HG03025 (cell line): ENCODE measurements around the gene DNMT1.
"Not testable (repeated sequence)": the region's sequence is repeated elsewhere in the genome, so short reads cannot be mapped to it uniquely, and the experiment has no call there.

Source experiments
- ATAC-seq: cut with Tn5 transposase; IDR thresholded peaks from one replicate; pipeline ENCODE4 v1.9.1; 2021; ENCODE audit warnings: mild to moderate bottlenecking, moderate library complexity; ENCODE audit not compliant: unreplicated experiment, low FRiP score

DNMT1 gene

DNA sequence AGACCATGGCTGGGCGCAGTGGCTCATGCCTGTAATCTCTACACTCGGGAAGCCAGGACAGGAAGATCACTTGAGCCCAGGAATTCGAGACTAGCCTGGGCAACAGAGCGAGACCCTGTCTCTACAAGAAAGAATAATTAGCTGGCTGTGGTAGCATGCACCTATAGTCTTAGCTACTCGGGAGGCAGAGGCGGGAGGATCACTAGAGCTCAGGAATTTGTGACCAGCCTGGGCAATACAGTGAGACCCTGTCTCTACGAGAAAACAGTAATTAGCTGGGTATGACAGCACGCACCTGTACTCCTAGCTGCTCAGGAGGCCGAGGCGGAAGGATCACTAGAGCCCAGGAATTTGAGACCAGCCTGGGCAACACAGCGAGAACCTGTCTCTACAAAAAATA, 7.4 kb downstream of the DNMT1 start:
- no peak for ATAC-seq

DNA sequence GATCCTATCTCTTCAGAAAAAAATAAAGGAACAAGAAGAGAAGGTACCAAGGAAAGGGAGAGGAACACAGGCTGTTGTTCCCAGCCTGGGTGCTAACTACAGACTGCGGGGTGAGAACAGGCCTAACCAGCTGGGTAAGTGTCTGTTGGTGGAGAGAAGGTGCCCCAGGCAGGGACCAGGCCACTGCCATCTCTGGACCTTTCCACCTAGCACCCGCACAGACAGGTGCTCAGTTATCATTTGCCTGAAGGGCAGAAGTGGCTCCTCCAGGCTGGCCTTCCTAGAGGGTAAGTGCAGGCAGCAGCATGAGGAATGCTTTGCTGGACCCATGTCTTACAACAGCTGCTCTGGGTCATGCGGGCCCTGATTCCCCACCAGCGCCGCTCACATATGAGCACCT, 10.1 kb downstream of the DNMT1 start:
- ATAC-seq = no peak

DNA sequence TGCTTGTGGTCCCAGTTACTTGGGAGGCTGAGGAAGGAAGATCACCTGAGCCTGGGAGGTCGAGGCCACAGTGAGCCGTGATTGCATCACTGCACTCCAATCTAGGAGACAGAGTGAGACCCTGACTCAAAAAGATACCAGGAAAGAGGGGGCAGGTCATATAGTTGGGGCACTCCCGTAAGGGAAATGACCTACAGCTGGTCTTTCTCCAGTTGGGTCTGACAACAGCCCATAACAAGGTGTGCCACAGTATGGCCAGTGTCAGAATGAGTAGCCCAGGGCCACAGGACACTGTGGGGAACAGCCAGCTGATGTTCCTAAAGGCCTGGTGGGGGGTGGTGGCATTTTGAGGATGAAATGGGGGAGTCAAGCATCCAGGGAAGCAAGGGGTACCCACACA, 10.8 kb downstream of the DNMT1 start:
- ATAC-seq = no peak

DNA sequence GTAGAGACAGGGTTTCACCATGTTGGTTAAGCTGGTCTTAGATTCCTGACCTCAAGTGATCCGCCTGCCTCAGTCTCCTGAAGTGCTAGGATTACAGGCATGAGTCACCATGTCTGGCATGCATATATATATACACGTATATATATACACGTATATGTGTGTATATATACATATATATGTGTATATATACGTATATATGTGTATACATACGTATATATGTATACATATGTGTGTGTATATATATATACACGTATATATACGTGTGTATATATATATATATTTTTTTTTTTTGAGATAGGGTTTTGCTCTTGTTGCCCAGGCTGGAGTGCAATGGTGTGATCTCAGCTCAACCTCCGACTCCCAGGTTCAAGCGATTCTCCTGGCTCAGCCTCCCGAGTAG, 11.9 kb downstream of the DNMT1 start:
- ATAC-seq = no peak

DNA sequence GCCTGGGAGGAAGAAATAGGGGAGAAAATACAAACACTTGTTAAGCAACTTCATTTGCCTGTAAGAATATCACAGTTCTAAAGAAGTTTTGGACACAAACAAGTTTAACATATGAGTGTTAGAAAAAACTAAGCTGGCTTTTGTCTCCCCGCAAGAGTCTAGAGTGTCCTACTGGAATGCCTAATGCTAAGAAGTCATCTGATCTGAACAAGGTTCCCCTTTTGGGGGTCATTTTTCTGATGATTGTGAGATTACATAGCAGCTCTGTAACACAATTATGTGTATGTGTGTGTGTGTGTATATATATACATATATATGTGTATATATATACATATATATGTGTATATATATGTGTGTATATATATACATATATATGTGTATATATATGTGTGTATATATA, 12.7 kb downstream of the DNMT1 start:
- ATAC-seq = no peak

DNA sequence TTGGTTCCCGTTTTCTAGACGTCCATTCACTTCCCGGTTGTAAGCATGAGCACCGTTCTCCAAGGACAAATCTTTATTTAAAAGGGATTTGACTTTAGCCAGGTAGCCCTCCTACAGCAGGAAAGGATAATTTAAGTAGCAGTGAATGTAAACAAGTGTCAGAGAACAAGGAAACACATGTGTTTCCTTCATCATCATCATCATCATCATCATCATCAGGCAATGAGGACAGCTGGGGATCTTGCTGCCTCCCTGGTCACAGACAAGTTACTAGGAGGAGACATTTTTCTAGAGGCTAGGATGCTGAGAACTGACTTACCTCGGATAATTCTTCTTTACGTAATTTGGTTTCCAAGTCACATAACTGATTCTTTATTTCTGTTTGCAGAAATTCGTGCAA, 14.3 kb downstream of the DNMT1 start:
- ATAC-seq = no peak

DNA sequence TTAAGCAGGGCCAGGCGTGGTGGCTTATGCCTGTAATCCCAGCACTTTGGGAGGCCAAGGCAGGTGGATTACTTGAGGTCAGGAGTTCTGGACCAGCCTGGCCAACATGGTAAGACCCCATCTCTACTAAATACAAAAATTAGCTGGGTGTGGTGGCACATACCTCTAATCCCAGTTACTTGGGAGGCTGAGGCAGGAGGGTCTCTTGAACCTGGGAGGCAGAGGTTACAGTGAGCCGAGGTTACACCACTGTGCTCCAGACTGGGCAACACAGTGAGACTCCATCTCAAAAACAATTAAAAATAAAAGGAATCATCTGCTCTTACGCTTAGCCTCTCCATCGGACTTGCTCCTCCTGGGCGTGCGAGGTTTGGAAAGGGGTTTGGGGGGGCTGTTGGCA, 14.7 kb downstream of the DNMT1 start:
- ATAC-seq = not testable (repeated sequence)

DNA sequence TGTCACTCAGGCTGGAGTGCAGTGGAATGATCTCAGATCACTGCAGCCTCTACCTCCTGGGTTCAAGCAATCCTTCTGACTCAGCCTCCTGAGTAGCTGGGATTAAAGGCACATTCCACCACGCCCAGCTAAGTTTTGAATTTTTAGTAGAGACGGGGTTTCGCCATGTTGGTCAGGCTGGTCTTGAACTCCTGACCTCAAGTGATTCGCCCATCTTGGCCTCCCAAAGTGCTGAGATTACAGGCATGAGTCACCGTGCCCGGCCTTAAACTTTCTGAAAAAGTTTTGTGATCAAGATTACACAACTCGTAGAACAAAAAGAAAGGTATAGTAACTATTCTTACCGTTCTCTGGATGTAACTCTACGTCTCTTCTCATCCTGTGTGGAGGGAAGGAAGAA, 21.2 kb downstream of the DNMT1 start:
- ATAC-seq = no peak

DNA sequence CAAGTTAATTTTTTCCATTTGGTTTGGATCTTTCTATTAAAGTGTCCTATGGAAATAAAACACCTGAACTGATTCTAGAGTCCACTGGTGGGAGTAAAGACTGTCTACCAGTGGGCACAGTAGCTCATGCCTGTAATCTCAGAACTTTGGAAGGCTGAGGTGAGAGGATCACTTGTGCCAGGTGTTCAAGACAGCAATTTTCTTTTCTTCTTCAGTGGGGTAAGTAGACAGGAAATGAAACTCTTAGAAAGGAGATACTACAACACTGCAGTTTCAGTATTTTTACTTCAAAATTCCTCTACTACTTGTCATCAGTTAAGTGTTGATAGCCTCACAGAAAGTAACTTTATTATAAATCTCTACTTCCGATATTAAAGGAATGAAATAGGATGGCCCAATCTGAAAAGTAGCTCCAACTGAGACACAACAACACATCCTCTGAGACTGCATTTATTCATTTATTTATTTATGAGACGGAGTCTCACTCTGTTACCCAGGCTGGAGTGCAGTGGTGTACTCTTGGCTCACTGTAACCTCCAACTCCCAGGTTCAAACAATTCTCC, 26.3 kb downstream of the DNMT1 start:
- ATAC-seq = no peak

DNA sequence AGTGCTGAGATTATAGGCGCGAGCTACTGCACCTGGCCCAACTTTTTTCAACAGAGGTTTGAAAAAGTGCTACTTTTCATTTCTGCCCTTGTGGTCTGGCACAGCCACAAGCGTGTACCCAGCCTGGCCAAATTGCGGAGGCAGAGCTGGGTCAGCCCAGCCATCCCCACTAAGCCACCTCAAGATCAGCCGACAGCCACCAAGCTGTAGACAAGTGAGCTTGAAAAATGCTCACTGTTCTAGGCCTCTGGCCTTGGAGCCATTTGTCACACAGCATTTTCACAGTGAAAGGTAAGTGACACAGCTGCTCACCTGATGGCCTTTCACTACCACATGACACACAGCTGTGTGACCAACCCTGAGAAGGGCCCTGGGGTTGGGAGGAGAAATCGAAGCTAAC, 27.3 kb downstream of the DNMT1 start:
- no peak for ATAC-seq

DNA sequence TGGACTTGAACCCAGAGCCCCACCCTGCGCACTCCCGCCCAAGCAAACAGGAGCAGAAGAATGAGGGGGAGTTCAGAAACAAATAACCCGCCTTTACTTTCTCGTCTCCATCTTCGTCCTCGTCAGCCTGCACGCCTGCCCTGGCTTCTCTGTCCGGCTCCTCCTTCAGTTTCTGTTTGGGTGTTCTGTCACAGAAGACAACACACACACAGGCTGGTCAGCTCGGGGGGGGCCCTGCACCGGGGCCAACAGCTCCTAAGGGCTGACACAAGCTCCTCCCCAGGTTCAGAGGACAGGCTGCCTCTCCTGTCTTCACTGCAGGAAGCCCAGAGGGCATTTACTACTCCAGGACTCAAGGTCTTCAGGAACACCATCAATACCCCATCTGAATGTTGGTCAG, 28.3 kb downstream of the DNMT1 start:
- ATAC-seq = not testable (repeated sequence)

DNA sequence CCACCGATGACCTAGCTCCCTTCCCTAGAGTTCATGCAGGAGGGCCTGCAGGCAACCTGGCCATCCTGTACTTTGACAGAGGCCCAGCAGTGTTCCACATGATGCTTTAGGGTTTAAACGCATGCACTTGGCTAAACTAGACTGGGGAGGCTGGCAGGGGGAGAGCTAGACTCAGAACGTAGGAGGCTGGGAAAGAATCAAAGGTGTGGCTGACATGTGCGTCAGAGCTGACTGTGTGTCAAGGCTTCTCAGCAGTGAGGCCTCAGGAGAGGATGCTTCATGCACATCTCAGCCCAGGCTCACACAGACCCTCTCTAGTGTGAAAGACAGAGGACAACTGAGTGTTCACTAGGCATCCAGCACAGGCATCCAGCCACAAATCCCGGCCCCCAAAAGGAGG, 28.7 kb downstream of the DNMT1 start:
- no peak for ATAC-seq

DNA sequence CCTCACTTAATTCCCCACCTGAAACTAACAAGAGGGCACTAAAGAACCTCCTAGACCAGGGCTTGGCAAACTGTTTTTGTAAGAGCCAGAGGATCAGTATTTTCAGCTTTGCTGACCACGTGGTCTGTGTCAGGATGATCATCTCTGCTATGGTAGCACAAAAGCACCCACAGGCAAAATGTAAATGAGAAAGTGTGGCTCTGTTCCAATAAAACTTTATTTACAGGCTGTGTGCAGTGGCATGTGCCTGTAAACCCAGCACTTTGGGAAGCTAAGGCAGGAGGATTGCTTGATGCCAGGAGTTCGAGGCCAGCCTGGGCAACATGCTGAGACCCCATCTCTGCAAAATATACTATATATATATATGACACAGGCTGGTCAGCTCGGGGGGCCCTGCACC, 31.2 kb downstream of the DNMT1 start:
- no peak for ATAC-seq

DNA sequence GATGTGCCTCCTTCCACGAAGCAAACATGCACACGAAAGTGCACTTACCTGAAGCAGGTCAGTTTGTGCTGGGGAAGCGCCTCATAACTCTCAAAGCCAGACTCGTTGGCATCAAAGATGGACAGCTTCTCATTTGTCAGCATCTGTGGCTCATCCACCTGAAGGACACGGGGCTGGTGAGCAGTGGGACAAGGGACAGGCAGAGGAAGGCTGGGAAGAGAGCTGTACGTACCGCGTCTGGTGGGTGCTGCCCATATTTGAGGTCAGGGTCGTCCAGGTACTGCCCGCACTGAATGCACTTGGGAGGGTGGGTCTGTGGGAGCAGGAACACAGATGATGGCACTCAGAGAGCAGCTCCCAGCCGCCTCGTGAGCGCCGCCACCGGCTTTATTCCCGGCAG, 35.1 kb downstream of the DNMT1 start:
- no peak for ATAC-seq

DNA sequence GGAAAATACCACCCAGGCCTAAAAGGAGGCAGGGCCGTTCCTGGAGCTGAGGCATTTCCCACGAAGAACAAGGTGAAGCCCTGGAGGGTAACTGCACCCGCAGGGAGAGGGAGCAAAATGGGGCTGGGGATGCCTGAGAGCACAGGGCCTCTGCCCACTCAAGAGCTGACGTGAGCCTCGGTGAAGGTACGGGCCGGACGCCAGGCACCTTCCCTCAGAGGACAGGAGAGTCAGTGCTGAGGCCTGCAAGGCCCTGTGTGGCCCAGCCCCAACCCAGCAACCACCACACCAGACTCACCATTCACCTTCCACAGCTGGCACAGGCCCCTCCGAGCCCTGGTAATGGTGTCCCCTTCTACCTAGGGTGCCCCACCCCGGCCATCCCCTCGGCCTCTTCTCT, 36.3 kb downstream of the DNMT1 start:
- no peak for ATAC-seq

DNA sequence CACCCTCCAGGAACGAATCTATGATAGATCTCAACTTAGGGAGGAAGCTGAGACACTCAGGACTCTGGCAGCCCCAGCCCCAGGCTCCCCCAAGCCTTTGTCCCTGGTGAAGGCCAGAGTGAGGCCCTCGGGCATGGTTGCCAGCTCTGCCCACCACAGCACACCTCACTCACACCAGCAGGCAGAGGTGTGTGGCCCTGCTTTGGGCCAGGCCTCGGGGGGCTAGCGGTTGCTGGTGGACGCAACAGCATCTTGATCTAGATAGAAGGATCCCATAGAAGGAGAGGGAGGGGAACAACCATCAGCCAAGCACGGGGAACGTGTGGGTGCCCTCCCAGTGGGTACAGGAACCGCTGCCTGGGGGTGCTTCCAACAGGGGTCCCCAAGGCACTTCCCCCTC, 36.7 kb downstream of the DNMT1 start:
- no peak for ATAC-seq

DNA sequence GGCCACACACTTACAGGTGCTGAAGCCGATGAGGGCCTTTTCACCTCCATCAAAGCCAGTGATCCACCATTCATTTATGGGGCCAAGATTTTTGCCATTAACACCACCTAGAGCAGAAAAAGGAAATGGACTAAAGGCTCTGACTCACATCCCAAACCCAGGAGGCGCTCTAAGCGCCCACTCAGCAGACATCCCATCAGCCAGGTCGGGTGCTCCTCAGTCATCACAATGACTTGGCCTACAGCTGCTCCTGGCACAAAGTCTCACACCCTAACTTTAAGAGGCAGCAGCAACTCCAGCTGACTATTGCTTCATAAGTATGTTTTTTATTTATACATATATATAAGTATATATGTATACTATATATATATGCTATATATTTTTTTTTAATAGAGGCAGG, 38.9 kb downstream of the DNMT1 start:
- no peak for ATAC-seq

DNA sequence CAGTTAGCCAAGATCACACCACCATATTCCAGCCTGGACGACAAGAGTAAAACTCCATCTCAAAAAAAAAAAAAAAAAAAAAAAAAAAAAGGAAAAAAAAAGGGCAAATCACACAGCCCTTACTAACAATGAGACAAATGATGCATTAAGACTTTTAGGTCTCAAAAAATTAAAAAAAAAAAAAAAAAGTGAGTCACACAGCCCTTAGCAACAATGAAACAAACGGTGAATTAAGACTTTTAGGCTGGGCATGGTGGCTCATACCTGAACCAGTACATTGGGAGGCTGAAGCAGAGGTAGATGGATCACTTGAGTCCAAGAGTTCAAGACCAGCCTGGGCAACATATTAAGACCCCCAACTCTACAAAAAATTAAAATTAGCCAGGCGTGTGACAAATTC, 42.7 kb downstream of the DNMT1 start:
- no peak for ATAC-seq

DNA sequence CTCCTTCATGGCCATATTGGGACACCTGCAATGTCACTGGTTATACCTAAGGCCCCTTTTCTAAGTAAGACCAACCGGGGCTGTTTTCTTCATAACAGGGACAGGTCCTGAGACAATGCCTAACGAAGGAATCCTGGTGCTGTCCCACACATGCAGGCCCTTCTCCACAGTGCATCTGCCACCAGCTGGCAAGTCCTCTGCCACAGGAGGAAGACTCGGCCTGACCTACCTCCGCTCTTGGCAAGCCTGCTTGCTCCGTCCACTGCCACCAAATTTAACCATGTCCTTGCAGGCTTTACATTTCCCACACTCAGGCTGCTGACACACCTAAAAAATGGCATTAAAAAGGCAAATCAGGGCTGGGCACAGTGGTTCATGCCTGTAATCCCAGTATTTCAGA, 43.2 kb downstream of the DNMT1 start:
- ATAC-seq = no peak

DNA sequence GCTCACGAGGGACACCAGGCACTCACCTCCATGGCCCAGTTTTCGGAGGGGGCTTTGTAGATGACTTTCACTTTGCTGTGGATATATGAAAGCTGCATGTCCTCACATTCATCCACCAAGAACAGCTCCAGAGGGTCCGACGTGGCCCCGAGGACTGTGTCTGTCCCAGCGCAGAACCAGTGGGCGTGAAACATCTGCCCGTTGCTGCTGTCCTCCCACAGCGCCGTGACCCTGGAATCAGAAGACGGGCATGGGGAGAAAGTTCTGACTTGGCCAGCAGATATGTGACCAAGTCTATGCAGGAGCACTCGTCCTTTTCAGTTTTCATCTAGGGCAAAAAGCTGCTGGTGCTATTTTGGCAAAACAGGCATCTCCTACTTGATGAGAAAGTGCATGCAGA, 45.3 kb downstream of the DNMT1 start:
- no peak for ATAC-seq

DNA sequence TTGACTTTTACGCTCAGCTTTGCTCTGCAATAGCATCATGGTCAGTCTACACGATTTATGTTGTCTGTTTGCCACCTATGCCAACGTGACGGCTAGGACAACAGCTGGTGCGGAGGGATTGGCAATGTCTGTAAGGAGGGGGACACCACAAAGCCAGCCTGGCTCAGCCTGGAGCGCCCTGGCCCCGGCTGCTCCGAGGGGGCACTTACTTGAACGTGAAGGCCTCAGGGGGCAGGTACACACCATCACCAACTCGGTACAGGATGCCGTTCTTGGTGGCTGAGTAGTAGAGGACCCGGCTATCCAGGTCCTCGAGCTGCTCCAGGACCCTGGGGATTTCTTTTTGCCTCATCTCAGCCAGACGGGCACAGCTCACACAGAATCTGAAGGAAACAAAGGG, 48.6 kb downstream of the DNMT1 start:
- no peak for ATAC-seq

DNA sequence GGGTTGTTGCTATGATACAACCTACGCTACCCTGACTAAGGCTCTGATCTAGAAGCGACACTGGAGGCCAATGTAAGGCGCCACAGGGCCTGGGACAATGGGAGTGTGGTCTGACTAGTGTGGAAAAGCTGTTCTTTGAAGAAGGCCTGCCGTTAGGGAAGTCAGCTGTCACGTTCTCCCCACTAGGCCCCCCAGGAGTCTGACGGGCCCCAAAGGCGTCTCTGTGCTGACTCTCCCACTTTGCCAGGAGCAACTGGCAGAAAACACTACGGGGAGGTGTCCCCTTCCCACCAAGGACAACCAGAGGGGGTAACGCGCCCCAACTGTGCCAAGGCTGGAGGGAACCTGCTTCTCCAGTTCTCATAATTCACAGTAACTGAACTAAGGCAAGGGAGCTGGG, 49.7 kb downstream of the DNMT1 start:
- no peak for ATAC-seq

DNA sequence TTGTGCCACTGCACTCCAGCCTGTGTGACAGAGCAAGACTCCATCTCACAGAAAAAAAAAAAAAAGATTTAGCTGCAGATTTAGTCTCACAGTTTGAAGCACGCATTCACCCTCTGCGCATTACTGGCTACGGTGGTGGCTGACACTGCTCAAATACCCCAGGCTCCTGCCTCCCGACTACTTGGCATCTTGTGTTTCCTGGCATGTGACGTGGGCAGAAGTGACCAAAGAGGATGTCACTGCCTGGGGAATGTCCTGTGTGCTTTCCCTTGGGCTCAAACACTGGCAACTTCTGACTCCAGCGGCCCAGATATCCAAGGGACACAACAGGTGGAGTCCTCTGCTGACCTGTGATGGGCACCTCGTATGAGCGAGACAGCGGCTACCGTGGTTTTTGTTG, 50.4 kb downstream of the DNMT1 start:
- no peak for ATAC-seq
